HG03097 (cell line): ENCODE results near the gene KREMEN2.
A peak's percentile ranks its signal among the peaks of the same experiment; 100 is the strongest.

Experiments
- ATAC-seq: cut with Tn5 transposase; IDR thresholded peaks from one replicate; pipeline ENCODE4 v1.9.1; 2021; ENCODE audit not compliant: unreplicated experiment, low FRiP score

The KREMEN2 gene

GRCh38 chr16:3000540-3000939, 36.5 kb downstream of the KREMEN2 start:
- no peak for ATAC-seq

- no peak for ATAC-seq
Observed at GRCh38 chr16:3001316-3001715, 37.2 kb downstream of the KREMEN2 start.

GRCh38 chr16:3003582-3004270, 39.7 kb downstream of the KREMEN2 start:
- ATAC-seq, result peak; percentile 91

DNA sequence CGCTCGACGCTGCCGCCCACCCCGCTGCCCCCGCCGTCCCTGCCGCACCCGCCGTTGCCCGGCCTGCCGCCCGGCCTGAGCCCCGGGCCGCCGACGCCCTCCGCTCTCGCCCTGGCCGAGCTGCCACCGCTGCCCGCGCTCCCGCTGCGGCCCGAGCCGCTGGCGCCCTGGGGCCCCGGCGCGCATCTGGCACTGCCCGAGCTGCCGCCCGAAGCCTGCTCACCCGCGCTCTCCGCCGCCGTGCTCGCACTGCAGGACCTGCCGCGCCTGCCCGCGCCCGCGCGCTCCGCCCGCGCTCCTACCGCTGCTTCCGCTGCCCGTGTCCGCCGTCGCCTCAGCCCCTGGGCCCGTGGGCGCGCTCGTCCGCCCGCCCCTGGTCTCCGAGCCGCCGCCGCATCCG, 40.2 kb downstream of the KREMEN2 start:
- ATAC-seq, result peak; percentile 16

DNA sequence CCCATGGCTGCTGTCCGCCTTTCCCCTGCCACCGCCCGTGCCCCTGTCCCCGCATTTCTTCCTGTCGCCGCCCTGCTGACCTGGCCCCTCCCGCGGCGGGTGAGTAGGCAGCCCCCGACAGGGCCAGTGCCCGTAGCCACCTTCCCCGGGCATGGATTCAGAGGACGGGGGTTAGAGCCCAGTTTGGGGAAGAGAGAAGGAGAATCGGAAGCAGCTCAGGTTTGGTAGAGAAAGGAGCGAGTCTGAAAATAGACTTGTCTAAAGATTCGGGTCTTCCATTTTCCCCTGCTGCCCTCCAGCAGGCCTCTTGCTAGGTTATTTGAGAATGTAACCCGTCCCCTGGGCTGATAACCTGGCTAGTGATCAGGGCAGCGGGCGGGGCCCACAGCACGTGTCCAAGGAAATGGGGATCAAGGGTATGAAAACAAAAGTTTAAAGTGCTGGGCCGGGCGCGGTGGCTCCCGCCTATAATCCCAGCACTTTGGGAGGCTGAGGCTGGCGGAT, 40.8 kb downstream of the KREMEN2 start:
- ATAC-seq, result no peak

DNA sequence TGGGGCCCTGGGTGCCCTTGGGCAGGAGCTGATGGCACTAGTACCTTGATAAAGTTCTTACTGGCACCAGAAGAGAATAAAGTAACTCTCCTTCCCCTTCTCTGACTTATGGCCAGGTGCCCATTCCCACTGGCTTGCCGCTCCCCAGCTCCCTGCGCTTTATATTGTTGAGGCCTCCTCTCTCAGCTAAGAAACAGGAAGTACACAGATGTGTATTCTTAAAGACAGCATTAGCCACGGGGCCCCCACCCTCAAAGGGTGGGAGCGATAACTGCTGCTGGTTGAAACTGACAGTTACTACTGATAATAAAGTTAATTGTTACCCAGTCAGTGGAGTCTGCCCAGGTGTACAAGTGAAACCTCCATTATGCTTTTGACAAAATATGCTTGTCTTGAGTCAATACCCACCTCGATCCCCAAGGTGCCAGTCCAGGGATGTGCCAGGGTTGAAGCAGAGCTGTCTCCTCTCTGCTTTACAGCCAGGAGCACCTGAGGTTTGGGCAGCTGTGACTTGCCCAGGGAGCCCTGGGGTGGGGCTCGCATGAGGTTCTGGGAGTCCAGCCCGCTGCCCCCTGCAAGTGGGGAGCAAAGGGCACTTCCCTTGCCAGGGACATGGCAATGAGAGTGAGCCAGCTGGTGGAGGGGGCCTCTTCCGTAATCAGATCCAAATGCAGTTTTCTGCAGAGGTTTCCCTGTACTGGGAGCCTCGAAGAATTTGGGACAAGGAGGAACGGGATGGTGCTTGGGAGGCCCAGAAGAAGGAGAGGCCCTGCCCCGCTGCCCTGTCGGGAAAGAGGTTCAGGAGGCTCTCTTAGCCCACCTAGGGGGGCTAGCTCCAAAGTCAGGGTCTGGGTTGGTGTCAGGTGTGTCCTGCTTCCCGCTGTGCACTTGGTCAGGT, 43.2 kb downstream of the KREMEN2 start:
- ATAC-seq, result no peak

DNA sequence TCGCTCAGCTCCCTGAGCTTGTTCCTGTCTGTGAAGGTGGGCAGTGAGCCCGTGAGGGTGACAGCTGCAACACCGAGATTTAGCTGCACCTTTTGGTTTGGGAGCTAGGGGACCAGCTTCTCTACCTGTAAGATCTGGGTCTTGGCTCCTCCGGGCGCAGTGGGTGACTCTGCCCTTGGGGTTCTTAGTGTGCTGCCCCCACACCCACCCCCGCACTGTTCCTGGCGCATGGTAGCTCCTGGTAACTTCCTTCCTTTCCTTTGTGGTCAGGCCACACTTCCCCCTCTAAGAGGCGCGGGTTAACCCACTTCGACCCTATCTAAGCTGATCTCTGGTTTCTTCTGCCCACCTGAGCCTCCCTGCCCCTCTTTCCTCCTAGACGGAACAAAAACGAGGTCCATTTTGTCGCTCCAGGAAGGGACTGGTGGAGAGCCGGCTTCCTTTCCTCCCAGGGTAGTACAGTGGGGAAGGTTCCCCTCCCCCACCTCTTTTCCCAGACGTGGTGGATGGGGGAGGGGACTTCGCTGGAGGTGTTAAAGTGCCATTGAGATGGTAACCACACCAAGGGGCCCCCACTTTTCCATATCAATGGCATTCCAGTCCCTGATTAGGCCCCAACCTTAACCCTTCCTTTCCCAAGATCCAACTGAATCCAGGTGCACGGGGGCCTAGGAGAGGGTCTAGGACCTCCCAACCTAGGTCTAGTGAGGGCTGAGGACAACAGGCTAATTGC, 44.0 kb downstream of the KREMEN2 start:
- no peak for ATAC-seq

DNA sequence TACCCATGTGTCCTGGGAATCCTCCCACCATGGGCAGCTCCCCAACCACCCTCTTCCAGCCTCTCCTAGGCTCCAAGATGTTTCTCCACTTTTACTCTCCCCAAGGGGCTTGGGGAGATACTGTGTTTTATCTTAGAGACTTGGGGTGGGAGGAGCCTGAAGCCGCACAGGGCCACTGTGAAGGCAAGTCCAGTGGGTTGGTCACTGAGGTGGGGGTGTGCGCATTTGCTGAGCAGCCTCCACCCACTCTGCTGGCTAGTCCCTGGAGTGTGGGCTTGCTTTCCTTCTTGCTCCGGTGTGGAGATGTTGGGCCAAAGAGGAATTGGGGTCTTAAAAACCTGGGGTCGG, 44.6 kb downstream of the KREMEN2 start:
- ATAC-seq, result no peak

DNA sequence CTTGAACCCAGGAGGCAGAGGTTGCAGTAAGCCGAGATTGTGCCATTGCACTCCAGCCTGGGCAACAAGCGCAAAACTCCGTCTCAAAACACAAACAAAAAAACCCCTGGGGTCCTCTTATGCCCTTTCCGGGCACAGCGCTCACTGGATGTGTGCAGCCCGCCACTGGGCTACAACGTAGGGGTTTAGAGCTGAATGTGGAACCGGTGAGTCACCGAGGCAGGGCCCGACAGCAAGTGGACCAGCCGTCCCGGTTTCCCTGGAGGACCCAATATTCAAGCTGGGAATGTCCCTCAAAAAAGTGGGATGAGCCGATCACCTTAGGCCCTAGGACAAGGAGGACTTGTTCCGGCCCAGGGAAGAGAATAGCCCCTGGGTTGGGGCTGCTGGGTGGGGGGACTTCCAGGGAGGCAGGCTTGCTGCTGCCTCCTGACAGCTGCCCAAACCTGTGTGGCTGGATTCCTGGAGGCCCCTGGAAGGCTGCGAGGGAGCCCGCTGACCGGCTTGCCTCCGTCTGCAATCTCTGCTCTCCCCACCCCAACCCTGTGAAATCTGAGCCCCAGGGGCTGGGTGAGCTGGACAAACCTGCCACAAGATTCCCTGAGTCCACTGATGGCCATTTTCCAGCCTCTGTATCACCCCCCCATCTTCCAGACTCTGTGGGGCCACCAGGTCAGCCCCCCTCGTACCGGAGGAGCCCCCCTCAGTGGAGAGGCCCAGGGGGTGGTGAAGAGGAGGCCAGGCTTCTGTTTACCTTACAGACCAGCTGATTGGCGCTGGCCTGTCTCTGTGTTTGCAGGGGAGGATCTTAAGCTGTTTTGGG, 45.7 kb downstream of the KREMEN2 start:
- no peak for ATAC-seq

DNA sequence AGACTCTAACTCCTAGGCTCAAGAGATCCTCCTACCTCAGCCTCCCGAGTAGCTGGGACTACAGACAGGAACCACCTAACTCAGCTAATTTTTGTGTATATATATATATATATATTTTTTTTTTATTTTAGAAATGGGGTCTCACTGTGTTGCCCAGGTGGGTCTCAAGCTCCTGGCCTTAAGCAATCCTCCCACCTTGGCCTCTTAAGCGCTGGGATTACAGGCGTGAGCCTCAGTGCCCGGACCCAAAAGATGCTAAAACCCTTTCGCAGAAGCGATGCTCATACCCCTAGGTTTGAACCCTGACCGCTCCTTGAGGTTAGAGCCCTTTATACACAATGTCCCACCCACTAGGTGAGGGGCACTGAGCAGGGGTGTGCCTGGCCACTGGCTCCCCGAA, 46.4 kb downstream of the KREMEN2 start:
- ATAC-seq, result no peak

DNA sequence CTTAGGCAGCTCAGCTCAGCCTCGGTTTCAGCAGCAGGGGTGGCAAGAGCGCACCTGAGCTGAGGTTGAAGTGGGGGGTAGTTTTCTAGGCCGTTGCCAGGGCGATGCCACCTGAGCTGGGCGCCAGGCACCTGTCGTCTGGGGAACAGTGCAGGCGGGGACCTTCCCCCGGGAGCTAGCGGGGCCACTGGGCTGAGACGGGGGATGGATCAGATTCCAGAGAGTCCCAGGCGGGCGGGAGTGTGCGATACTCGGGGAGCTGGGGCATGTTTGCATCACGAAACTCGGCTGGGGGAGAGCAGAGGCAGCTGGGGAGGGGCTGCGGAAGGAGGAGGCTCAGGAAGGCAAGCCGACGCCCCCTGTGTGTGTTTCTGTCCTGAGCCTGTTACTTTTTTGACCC, 48.2 kb downstream of the KREMEN2 start:
- ATAC-seq, result no peak

DNA sequence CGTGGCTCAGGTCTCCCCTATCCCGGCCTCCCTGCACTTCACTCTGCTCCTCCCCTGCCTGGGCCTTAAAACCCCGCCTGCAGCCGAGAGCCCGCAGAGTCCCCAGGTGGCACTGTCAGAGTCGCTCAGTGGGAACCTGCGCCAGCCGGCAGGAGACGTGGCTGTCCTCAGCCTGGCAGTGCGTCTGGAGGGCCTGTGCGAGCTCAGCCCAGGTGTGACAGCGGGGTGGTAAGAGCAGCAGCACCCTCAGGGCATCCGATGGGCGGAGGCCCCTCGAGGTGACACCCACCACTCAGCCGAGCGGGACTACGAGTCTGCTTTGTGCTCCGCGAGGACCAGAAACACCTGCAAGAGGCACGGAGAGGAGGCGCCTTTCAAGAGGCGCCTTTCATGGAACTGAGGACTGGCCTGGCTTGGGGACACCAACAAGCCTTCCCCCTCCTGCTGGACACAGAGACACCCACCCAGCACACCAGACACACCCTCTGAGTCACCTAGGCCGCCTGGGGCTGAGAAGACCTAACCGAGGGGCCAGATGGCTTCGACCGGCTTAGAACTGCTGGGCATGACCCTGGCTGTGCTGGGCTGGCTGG, 48.8 kb downstream of the KREMEN2 start, which contains the start of gene CLDN9:
Gene CLDN9 (plus strand): TSS at position 96 of the 593 bp plus-strand sequence. CDS start 440 bp downstream, at position 536.
- no peak for ATAC-seq

DNA sequence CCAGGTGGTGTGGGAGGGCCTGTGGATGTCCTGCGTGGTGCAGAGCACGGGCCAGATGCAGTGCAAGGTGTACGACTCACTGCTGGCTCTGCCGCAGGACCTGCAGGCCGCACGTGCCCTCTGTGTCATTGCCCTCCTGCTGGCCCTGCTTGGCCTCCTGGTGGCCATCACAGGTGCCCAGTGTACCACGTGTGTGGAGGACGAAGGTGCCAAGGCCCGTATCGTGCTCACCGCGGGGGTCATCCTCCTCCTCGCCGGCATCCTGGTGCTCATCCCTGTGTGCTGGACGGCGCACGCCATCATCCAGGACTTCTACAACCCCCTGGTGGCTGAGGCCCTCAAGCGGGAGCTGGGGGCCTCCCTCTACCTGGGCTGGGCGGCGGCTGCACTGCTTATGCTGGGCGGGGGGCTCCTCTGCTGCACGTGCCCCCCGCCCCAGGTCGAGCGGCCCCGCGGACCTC, 49.4 kb downstream of the KREMEN2 start:
- ATAC-seq, result no peak

GRCh38 chr16:3013998-3014690, 50.1 kb downstream of the KREMEN2 start:
- no peak for ATAC-seq

- ATAC-seq, result no peak
Observed at GRCh38 chr16:3014971-3015370, 50.9 kb downstream of the KREMEN2 start.

DNA sequence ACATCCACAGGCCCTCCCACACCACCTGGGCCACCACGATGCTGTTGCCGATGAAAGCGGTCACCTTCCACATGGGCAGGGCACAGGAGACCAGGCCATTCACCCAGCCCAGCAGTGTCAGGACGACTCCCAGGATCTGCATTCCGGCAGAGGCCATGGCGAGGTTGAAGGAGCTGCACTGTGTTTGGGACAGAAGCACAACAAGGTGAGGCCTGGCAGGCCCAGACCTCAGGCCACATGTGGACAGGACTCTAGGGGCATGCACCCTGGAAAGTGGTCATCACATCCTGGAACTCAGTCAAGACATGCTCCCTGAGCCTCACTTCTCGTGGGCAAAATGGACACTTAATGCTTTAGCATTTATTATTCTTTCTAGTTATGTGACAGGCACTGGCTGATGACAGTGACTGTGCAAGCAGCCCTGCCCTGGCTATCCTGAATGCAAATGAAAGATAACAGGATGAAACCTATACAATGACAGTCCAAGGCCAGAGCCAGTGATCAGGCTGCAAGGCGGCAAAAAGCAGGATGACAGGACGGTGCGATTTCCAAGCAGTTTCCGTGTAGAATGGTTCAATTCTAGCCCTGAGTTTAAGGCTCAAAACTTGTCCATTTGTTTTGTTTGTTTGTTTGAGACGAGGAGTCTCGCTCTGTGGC, 51.9 kb downstream of the KREMEN2 start:
- ATAC-seq, result no peak

GRCh38 chr16:3017344-3017743, 53.3 kb downstream of the KREMEN2 start:
- ATAC-seq, result no peak
